MV-4-11 (cell line): ENCODE results near the gene ZNF407.
"Not testable (repeated sequence)": the region's sequence is repeated elsewhere in the genome, so short reads cannot be mapped to it uniquely, and the experiment has no call there.

Experiments used
- DNase-seq: peaks from one replicate; lab custom pipeline; 2025; lab: John Stamatoyannopoulos, UW

The ZNF407 gene

GRCh38 chr18:74965682-74966081 is 368.0 kb downstream of the ZNF407 start:
- DNase-seq, result no peak

GRCh38 chr18:74967438-74967837 is 369.8 kb downstream of the ZNF407 start:
- DNase-seq, result no peak

GRCh38 chr18:74967979-74968378 is 370.3 kb downstream of the ZNF407 start:
- no peak for DNase-seq

GRCh38 chr18:74971358-74971757 is 373.7 kb downstream of the ZNF407 start:
- not testable (repeated sequence) for DNase-seq

- DNase-seq, result not testable (repeated sequence)
Observed at GRCh38 chr18:74971776-74972175, 374.1 kb downstream of the ZNF407 start.

- DNase-seq, result no peak
Observed at GRCh38 chr18:74972354-74972753, 374.7 kb downstream of the ZNF407 start.

- no peak for DNase-seq
Observed at GRCh38 chr18:74975001-74975400, 377.3 kb downstream of the ZNF407 start.

- no peak for DNase-seq
Observed at GRCh38 chr18:74976331-74976909, 378.8 kb downstream of the ZNF407 start.

- DNase-seq, result no peak
Observed at GRCh38 chr18:74977041-74977440, 379.4 kb downstream of the ZNF407 start.

- DNase-seq, result no peak
Observed at GRCh38 chr18:74980669-74981068, 383.0 kb downstream of the ZNF407 start.

GRCh38 chr18:74981476-74981875 is 383.8 kb downstream of the ZNF407 start:
- DNase-seq, result no peak

GRCh38 chr18:74982946-74983635 is 385.4 kb downstream of the ZNF407 start:
- DNase-seq, result no peak

GRCh38 chr18:74989134-74989533 is 391.5 kb downstream of the ZNF407 start:
- no peak for DNase-seq

- DNase-seq, result peak; percentile 81
Observed at GRCh38 chr18:74990563-74991081, 393.0 kb downstream of the ZNF407 start.

GRCh38 chr18:74994502-74995418 is 397.1 kb downstream of the ZNF407 start:
- peak; percentile 58 for DNase-seq

GRCh38 chr18:74995419-74995736 is 397.7 kb downstream of the ZNF407 start:
- no peak for DNase-seq

- no peak for DNase-seq
Observed at GRCh38 chr18:74996055-74996454, 398.4 kb downstream of the ZNF407 start.

GRCh38 chr18:74996996-74997395 is 399.3 kb downstream of the ZNF407 start:
- no peak for DNase-seq

GRCh38 chr18:75000920-75001319 is 403.2 kb downstream of the ZNF407 start:
- DNase-seq, result no peak

GRCh38 chr18:75003039-75003438 is 405.4 kb downstream of the ZNF407 start:
- DNase-seq, result no peak

GRCh38 chr18:75003764-75004690 is 406.4 kb downstream of the ZNF407 start:
- DNase-seq, result no peak

GRCh38 chr18:75005626-75006025 is 408.0 kb downstream of the ZNF407 start:
- no peak for DNase-seq
